Skeletal muscle cell (primary cell): ENCODE results near the gene OR8B12.
"Not testable (repeated sequence)": the region's sequence is repeated elsewhere in the genome, so short reads cannot be mapped to it uniquely, and the experiment has no call there.

Experiments used
- DNase-seq: peaks from one replicate; pipeline ENCODE4 v3.0.0-alpha.2; 2010; ENCODE audit warnings: low read depth
- H3K4me3 ChIP-seq: 2 replicates; pipeline ENCODE4 v1.5.1; 2011; ENCODE audit warnings: low read depth, mild to moderate bottlenecking, control low read depth, low read length, moderate library complexity

Gene OR8B12

DNA sequence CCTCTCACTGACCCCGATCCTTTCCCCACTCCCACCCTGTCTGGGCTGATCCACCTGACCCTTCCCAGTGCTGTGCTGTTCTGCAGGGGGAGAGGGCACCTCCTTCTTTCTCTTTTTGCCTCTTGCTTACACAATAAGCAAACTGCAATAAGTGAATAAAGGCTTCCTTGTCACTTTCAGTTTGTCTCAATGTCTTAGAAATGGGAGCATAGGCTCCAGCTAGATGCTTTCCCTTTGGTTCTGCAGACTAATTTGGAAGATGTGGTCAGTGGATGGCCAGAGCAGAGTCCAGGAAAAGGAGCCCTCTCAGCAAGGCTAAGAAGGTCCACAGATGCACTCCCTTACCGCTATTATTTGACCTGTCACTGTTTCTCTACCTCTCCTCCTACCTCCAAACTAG, 9.4 kb downstream of the OR8B12 start:
- no peak overlapping the region for H3K4me3 ChIP-seq
- no peak for DNase-seq

DNA sequence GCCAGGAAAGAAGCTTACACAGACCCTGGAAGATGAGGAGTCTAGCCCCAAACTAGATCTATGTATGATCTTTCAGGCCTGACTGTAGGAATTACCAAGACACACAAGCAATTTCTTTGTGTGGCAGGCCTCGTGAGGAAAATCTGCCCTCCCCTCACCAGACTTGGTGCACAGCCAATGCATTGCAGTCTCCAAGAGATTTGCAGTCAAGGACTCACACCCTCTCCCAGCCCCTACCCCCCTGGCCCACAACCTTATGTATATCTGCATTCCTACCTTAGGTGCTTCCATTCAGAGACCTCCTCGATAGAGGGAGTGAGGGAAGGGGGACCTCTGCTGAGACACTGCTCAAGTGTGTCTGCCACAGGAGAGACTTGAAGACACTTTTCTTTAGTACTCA, 9.8 kb downstream of the OR8B12 start:
- DNase-seq, result no peak
- no peak overlapping the region for H3K4me3 ChIP-seq

DNA sequence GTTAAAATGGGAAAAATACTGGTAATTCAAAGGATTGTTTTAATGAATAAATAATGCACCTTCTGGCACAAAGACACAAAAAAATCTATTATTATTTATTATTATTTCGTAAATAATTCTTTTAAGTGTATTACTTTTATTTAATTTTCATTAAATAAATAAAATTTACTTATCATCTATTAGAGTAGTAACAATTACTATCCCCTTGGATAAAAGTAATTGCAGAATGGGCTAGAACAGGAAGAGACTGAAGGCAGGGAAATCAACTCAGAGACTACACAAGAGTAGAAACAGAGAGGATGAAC, 23.0 kb downstream of the OR8B12 start:
- DNase-seq, result no peak
- no peak overlapping the region for H3K4me3 ChIP-seq

DNA sequence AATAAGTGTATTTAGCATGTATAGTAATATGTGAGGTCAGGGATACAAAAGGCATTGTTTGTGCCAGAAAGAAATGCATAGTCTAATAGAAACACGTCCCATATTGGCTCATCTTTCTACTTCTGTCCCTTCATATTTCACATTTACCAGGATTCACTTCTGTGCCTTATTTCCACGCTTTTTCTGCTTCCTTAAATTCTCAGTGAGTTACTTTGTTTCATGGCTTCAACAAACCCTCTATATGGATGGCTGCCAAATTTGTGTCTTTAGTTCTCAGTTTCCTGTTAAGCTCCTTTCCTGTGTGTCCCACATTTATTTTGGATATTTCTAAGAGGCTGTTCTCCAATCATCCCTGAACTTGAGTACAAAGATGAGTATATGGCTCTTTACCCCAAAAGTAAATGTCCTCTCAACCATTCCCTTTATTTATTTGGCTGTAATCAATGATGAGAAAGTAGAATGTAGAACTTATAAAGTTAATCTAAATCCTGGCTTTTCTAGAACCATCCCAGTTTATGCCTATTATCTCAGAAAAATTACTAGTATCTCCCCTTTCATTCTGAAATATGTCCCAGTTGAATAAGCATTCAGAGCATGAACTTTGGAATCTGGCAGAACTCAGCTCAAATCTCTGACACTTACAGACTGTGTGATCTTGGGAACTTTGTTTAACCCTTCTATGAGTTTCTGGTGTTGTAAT, 23.5 kb downstream of the OR8B12 start:
- no peak for DNase-seq
- no peak overlapping the region for H3K4me3 ChIP-seq

DNA sequence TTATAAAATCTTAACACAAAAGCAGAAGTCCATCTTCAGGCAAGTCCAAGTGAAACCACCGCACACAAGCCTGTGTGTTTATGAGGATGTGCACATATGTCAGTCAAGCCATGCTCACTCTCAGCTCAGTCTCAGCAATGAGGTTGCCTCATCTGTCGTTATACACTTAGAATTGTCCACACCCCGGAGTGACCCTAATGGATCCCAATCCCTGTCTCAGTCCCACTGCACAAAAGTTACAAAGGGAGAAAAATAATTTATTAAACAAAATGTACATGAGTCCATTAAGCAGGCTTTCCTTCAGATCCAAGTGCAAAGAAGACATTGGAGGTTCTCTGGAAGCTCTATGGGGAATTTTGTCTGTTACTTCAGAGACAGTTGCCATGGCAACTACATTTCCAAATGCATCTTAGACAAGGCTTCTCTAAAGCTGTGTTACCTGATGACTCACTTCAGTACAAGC, 24.4 kb downstream of the OR8B12 start:
- DNase-seq, result peak; percentile 20
- H3K4me3 ChIP-seq, result no peak overlapping the region

DNA sequence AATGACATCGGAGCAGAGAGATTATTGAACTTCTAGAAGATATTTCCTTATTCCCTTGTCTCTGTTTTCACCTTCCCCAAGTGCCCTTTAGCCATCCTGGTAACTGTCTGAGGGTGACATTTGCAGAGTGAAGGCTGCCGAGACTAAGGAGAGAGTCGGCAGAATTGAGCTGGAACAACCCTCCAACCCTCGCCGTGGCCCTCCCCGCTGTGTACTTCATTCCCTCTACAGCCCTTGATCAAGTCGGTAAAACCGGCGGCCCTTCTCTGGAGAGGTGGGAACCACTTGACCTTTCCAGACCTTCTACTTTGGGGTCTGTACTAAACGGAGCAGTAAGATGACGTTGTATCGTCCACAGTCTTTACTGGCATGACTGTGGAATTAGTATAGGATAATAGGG, 26.1 kb downstream of the OR8B12 start:
- no peak for DNase-seq
- H3K4me3 ChIP-seq, result no peak overlapping the region

DNA sequence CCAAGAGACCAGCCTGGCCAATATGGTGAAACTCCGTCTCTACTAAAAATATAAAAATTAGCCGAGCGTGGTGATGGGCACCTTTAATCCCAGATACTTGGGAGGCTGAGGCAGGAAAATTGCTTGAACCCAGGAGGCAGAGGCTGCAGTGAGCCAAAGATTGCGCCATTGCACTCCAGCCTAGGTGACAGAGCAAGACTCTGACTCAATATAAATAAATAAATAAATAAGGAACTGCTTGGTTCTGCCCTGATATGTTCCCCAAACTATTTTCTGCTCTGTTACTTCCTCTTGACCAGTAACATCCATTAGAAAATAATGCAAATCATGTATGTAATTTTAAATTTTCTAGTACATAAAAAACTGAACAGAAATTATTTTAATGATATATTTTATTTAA, 28.8 kb downstream of the OR8B12 start:
- not testable (repeated sequence) for DNase-seq, H3K4me3 ChIP-seq

DNA sequence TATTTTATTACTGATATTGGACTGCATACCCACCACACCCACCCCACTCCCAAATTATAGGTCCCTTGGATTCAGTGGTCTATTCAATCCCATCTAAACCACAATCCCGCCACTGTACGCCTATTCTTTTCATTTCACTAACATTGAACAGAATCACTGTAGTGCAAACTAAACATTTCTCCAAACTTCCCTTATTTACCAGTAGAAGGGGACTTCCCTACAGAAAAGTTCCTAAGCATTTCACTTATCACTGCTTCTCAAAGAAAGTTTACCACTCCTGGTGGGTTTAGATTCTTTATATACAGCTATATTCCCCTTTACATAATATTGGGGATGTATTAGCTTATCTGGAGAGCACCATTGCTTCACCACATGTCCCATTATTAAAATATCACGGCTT, 29.3 kb downstream of the OR8B12 start:
- no peak overlapping the region for H3K4me3 ChIP-seq
- no peak for DNase-seq

DNA sequence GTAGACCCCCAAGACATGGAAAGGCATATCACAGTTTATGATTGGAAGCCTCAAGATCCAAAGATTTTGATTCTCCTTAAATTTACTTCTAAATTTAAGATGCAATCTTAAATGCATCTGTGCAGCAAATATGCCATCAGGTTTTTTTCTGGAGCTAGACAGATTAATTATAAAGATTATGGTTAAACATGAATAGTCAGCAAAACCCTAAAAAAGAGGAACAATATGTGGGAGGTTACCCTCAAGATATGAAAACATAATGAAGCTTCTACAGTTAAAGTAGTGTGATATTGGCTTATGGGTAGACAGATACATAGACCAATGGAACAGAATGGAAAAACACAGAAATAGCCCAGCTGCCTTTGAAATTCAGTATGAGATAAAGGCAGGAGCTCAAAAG, 31.7 kb downstream of the OR8B12 start:
- DNase-seq, result no peak
- H3K4me3 ChIP-seq, result no peak overlapping the region

DNA sequence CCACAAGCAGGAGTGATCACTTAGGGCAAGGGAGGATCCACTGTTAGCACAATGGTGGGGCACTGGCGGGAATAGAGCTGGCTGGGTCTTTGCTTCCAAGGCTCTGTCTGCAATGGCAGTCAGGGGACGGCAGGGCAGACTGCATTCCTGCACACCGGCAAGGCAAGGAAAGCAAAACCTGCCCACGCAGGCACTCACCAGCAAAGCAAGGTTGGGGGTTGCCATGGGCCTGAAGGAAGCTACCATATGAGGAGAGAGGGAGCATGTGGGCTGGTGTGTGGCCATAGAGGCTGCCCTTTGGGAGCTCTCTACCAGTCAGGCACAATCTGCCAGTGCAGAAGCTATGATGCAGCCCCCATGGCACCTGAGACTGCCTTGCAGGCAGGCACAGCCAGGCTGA, 33.2 kb downstream of the OR8B12 start:
- DNase-seq, result no peak
- no peak overlapping the region for H3K4me3 ChIP-seq

DNA sequence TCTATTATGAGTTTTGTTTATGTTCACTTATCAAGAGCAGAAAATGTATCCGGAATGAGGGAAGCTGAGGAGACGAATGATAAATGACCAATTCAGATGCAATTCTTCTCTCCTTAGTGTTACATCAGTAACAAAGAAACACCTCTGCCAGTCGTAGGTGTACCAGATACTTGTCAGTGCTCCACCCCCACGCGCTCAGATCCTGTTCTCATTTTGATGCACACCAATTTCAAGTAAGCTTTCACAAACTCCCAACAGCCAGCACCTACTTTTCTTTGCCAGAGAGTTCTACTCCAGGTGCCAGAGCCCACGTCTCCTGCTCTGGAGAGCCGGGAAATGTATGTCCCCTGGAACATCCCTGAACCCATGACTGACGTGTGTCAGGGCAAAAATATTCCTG, 43.7 kb downstream of the OR8B12 start:
- DNase-seq, result no peak
- H3K4me3 ChIP-seq, result no peak overlapping the region

DNA sequence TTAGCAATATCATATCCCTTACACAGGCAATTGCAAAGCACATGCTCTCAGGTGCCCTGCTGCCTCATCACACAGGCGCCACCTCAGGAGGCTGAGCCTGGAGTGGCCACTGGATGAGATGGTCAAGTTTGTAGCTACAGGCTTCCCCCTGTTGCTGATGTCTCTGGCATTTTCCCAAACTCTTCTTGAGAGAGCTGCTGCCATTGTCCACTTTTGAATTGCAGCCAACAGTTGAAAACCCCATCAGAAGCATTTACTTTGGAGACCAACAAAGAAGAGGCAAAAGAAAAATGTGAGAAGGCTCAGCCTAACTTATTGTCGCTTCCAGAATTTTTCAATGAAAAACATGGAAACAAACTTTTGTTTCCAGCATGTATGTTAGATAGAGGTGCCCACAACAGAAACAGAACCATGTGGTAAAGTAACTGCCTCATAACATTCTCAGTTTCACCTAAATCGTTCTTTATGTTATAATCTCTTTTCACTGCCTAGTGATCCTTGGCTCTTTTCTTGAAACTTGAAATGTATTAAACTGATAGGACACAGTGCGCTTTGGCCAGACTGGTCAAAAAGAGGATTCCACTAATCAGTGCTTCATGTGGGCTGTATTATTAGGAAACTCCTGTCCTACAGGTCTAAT, 50.3 kb downstream of the OR8B12 start:
- no peak for DNase-seq
- no peak overlapping the region for H3K4me3 ChIP-seq
